ENCODE results near the gene TMEM91. TPM values are rescaled to one million over a fixed set of nuclear protein-coding genes. Genes with fewer than 3 reads are reported as not detected.
A peak's percentile ranks its signal among the peaks of the same experiment; 100 is the strongest.

The TMEM91 gene
- total and polyA plus RNA-seq, 9 of the 15 experiments (the other 6 are each of a cell fraction or from before 2014, with no cell fraction given) = 1.2 to 5.2 (median 2.7) TPM

DNA sequence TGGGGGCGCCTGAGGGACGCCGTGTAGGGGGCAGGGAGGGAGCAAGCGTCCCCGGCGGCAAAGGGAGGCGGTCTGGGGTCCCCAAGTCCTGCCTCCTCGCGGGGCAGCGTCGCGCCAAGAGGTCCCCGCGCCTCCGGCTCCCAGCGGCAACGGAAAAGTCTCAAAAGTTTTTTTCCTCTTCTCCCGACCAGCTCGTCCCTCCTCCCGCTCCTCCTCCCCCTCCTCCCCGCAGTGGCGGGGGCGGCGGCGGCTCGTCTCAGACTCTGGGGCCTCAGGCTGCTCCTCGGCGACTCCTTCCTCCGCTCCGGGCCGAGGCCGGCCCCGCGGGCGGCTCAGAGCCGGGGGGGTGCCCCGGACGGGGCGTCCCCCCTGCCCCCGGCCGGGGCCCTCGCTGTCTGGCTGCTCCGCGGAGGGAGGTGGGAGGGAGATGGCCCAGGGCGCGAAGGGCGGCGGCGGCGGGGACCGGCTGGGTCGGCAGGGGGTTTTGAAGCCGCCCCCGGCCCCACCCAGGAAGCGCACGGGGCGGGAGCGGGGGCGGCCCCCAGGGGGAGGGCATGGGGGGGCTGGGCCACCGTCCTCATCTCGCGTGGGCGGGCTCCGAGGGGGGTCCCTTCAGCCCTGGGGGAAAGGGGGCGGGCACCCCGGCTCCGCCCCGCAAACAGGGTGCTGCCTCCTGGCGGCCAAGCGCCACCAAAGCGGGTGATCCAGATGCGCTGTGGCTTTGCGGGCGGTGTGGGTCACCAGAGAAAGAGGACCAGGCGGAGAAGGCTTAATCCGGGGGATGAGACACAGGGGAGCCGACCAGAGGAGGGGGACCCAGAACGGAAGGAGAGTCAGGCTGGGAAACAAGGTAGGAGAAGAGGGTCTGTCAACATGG, 22.6 kb upstream of the TMEM91 start, which contains the start of gene TGFB1 (continued):
- TF ChIP-seq, protein P1, sequence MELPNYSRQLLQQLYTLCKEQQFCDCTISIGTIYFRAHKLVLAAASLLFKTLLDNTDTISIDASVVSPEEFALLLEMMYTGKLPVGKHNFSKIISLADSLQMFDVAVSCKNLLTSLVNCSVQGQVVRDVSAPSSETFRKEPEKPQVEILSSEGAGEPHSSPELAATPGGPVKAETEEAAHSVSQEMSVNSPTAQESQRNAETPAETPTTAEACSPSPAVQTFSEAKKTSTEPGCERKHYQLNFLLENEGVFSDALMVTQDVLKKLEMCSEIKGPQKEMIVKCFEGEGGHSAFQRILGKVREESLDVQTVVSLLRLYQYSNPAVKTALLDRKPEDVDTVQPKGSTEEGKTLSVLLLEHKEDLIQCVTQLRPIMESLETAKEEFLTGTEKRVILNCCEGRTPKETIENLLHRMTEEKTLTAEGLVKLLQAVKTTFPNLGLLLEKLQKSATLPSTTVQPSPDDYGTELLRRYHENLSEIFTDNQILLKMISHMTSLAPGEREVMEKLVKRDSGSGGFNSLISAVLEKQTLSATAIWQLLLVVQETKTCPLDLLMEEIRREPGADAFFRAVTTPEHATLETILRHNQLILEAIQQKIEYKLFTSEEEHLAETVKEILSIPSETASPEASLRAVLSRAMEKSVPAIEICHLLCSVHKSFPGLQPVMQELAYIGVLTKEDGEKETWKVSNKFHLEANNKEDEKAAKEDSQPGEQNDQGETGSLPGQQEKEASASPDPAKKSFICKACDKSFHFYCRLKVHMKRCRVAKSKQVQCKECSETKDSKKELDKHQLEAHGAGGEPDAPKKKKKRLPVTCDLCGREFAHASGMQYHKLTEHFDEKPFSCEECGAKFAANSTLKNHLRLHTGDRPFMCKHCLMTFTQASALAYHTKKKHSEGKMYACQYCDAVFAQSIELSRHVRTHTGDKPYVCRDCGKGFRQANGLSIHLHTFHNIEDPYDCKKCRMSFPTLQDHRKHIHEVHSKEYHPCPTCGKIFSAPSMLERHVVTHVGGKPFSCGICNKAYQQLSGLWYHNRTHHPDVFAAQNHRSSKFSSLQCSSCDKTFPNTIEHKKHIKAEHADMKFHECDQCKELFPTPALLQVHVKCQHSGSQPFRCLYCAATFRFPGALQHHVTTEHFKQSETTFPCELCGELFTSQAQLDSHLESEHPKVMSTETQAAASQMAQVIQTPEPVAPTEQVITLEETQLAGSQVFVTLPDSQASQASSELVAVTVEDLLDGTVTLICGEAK (IDR thresholded peaks at IDR 0.05) = no peak
- TF ChIP-seq, protein P1 (CRISPR knock-in tag; IDR thresholded peaks at IDR 0.05) = no peak
- TF ChIP-seq CBFA2T2 (conservative IDR thresholded peaks at IDR 0.05) = no peak
- TF ChIP-seq, protein P2, sequence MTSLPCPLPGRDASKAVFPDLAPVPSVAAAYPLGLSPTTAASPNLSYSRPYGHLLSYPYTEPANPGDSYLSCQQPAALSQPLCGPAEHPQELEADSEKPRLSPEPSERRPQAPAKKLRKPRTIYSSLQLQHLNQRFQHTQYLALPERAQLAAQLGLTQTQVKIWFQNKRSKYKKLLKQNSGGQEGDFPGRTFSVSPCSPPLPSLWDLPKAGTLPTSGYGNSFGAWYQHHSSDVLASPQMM (CRISPR knock-in tag; IDR thresholded peaks at IDR 0.05) = no peak
- no peak for TF ChIP-seq NCOA2 (IDR thresholded peaks at IDR 0.05; ENCODE audit: partially characterized antibody in 2 of 2)
- no peak for TF ChIP-seq RFX5 (IDR thresholded peaks at IDR 0.05; ENCODE audit: low read depth, low read length)
- TF ChIP-seq ZKSCAN1 (IDR thresholded peaks at IDR 0.05; ENCODE audit: low read depth, low read length) = 0 out of 2 replicates have a peak, but pooled peaks have one; percentile 3
- no peak for TF ChIP-seq SRSF9 (IDR thresholded peaks at IDR 0.05; ENCODE audit: borderline replicate concordance, low read depth, low read length)
- peak; percentile 23; the same call in 1 of the 2 replicates for TF ChIP-seq ESRRA (IDR thresholded peaks at IDR 0.05; ENCODE audit: borderline replicate concordance, low read depth)
- peak; percentile 71 for TF ChIP-seq ELF1 (tag; IDR thresholded peaks at IDR 0.05)
- TF ChIP-seq ZEB2 (IDR thresholded peaks at IDR 0.05) = no peak
- no peak for TF ChIP-seq FOXK1 (CRISPR knock-in tag; IDR thresholded peaks at IDR 0.05; ENCODE audit: borderline replicate concordance)
- TF ChIP-seq NR2C2 (CRISPR knock-in tag; IDR thresholded peaks at IDR 0.05) = no peak
- peak; percentile 50; the same call in 1 of the 2 replicates for TF ChIP-seq NR2C2 (tag; IDR thresholded peaks at IDR 0.05)
- TF ChIP-seq NEUROD1 (IDR thresholded peaks at IDR 0.05; ENCODE audit: borderline replicate concordance, low read depth, low read length, partially characterized antibody) = peak; percentile 47
- TF ChIP-seq CREB1 (IDR thresholded peaks at IDR 0.05) = no peak; the same call in 1 of the 2 replicates
- no peak; the same call in 1 of the 2 replicates for TF ChIP-seq CREB1 (CRISPR knock-in tag; IDR thresholded peaks at IDR 0.05)
- no peak for TF ChIP-seq STAG1 (CRISPR knock-in tag; IDR thresholded peaks at IDR 0.05; ENCODE audit: borderline replicate concordance)
- peak; percentile 45; the same call in 1 of the 2 replicates for TF ChIP-seq TOE1 (IDR thresholded peaks at IDR 0.05; ENCODE audit: borderline replicate concordance)
- TF ChIP-seq TOE1 (CRISPR knock-in tag; IDR thresholded peaks at IDR 0.05; ENCODE audit: borderline replicate concordance, low read depth) = no peak

Data from K562 (cell line).